ENCODE results near the gene CMYA5.

CMYA5 gene

DNA sequence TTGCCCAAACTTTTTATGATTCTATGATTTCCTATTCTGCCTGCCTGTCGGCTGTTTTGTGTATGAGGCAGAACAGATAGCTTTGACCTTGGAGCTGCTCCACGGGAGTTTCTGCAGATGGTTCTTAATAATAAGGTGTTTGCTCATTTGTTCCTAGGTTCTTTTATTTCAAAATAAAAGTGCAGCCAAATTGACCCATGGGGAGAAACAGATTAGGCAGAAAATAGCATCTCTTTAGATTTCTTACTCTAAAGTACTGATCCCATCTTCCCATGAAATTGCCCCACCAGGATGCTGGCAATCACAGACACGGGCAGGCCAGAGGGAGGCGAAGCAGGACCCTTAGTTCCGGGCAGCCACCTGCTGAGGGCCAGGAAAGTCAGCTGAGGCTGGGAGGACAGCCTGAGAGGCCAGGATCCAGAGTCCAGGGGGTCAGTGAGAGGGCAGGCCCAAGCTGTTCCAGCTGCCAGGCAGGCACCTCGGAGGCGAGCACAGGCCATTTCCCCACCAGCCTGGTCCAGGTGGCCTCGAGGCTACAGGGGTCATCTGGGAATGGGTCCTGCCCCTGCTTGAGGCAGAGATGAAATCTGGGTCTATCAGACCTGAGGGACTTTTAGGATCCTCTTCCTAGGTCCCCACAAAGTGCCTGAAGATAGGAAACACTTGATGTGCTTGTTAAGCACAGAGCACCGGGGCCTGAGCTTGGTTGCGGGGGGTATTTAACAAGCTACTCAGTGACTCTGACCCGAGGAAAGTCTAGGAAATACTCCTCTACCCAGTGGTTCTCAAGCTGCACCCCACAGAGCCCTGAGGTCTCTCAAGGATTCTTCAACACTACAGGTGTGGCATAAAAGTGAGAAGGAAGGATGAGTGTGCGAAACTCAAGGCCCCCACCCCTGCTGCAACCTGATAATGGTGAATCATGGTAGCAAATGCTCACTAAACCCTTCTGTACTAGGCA is 145.4 kb downstream of the CMYA5 start:
- Histone ChIP-seq H3K27me3 (ENCODE audit: control insufficient read depth in 1 of 2, insufficient read depth in 2 of 2, low read length in 2 of 2) (no peaks in the 10 kb centered on the region), H3K36me3 (ENCODE audit: control insufficient read depth in 2 of 2, insufficient read depth in 2 of 2, low read length in 2 of 2) (no peaks in the 10 kb centered on the region), H3K27ac (ENCODE audit: low read length) (no peak overlapping the region), H3K4me3 (ENCODE audit: low read length in 2 of 2) (no peak overlapping the region), H3K4me1 (ENCODE audit: control insufficient read depth, insufficient read depth, low read length) (no peaks in the 10 kb centered on the region), H3K9ac (ENCODE audit: low read length in 2 of 2) (no peak overlapping the region), H3K9me3 (ENCODE audit: control insufficient read depth in 2 of 2, low read length in 2 of 2) (no peaks in the 10 kb centered on the region)

DNA sequence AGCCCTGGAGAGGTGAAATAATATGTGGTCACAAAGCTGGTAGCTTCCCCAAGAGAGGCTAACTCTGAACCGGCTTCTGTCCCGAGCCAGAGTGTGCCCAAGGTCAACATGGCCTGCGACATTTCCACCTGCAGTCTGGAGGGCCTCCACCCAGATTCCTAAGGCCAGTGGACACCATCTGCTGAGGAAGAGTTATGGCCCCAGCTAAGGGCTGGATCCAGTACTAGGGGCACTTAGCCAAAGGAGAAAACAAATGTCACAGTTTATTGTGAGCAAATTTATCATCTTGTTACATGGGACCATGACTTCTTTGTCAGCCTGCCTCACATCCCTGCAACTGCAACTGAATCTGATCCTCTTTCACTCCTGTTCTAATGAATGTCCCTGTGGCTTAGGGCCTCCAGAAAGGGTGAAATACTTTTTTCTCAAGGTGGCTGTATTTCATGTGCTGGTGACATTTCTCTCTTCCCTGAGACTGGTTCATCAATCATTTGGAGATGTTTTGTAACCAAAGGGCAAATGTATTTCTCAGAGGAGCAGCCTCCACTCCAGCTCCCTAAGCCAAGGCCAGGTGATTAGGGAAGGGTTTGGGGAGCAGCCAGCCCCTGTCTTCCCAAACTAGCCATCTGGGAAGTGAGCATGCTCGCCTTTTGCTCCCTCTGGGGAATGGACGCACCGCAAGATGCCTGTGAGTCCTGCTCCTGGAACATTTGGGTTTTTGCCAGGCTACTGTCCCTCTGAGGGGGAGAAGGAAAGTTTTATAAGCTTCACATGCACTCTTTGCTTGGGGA is 148.3 kb downstream of the CMYA5 start:
- no peaks in the 10 kb centered on the region for H3K9me3 ChIP-seq (ENCODE audit: control insufficient read depth in 2 of 2, low read length in 2 of 2)
- no peak overlapping the region for H3K27ac ChIP-seq (ENCODE audit: low read length)
- no peak overlapping the region for H3K4me3 ChIP-seq (ENCODE audit: low read length in 2 of 2)
- H3K36me3 ChIP-seq (ENCODE audit: control insufficient read depth in 2 of 2, insufficient read depth in 2 of 2, low read length in 2 of 2) = no peaks in the 10 kb centered on the region
- no peak overlapping the region for H3K9ac ChIP-seq (ENCODE audit: low read length in 2 of 2)
- H3K4me1 ChIP-seq (ENCODE audit: control insufficient read depth, insufficient read depth, low read length) = peaks cover 3% of the 10 kb centered on the region
- H3K27me3 ChIP-seq (ENCODE audit: control insufficient read depth in 1 of 2, insufficient read depth in 2 of 2, low read length in 2 of 2) = no peaks in the 10 kb centered on the region

DNA sequence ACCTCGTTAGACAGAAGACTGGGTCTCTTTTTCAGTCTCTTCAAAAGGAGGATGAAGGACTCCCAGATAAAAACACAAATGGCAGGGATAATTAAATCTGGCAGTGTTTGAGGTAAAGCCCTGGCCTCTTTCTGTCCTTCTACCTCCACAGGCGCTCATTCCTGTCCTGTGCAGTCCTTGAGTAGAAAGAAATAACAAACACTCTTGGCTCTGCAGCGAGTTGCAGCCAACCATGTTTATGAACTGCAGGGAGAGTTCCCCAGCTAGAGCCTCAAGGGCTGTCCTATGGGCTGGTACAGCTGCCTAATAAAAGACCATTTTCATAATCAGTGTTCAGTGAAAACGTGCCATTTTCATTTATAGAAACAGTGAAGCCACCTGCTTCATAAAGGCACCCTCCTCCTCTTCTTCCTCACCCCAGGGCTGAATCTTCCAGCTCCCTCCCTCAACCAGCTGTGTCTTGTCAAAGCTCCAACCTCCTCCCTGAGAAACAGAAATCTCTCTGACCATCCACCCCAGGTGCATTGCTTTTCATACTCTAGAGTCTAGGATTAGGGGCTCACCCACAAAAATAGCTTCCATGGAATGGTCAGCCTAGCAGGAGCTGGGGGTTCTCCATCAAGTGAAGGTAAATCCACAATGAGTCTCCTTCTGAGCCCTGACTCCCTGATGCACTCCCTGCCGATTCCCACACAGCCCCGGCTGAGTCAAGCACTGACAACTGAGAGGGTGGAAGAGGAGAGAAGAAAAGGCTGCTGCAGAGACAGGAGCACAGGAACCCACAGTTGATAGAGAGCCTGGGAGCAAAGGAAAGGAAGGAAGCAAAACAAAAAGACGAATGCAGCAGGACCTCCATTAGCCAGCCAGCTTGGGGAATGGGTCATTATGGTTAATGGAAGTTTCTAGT is 150.7 kb downstream of the CMYA5 start:
- Histone ChIP-seq H3K27me3 (ENCODE audit: control insufficient read depth in 1 of 2, insufficient read depth in 2 of 2, low read length in 2 of 2) (no peaks in the 10 kb centered on the region), H3K9ac (ENCODE audit: low read length in 2 of 2) (no peak overlapping the region), H3K36me3 (ENCODE audit: control insufficient read depth in 2 of 2, insufficient read depth in 2 of 2, low read length in 2 of 2) (no peaks in the 10 kb centered on the region), H3K9me3 (ENCODE audit: control insufficient read depth in 2 of 2, low read length in 2 of 2) (no peaks in the 10 kb centered on the region), H3K27ac (ENCODE audit: low read length) (no peak overlapping the region), H3K4me3 (ENCODE audit: low read length in 2 of 2) (no peak overlapping the region), H3K4me1 (ENCODE audit: control insufficient read depth, insufficient read depth, low read length) (peaks cover 3% of the 10 kb centered on the region)

DNA sequence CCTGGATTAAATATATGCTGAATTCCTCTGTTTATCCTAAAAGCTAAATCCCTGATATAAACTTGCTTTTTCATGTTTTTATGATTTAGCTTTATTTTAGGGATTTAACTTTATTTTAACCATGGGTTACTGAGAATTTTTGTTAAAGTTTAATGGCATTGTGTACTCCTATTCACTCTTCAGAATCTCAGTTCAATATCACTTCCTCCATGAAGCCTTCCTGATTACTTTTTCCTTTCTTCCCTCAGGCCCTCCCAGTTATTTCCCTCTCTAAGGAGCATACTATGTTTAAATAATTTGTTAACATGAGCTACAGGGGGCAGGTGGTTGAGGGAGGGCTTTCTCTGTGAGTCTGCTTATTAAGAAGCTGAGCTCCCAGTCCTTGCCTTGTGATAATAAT is 151.5 kb downstream of the CMYA5 start:
- H3K4me1 ChIP-seq (ENCODE audit: control insufficient read depth, insufficient read depth, low read length) = peaks cover 3% of the 10 kb centered on the region
- no peaks in the 10 kb centered on the region for H3K36me3 ChIP-seq (ENCODE audit: control insufficient read depth in 2 of 2, insufficient read depth in 2 of 2, low read length in 2 of 2)
- H3K27ac ChIP-seq (ENCODE audit: low read length) = no peak overlapping the region
- no peak overlapping the region for H3K4me3 ChIP-seq (ENCODE audit: low read length in 2 of 2)
- H3K9ac ChIP-seq (ENCODE audit: low read length in 2 of 2) = no peak overlapping the region
- H3K9me3 ChIP-seq (ENCODE audit: control insufficient read depth in 2 of 2, low read length in 2 of 2) = no peaks in the 10 kb centered on the region
- H3K27me3 ChIP-seq (ENCODE audit: control insufficient read depth in 1 of 2, insufficient read depth in 2 of 2, low read length in 2 of 2) = no peaks in the 10 kb centered on the region

DNA sequence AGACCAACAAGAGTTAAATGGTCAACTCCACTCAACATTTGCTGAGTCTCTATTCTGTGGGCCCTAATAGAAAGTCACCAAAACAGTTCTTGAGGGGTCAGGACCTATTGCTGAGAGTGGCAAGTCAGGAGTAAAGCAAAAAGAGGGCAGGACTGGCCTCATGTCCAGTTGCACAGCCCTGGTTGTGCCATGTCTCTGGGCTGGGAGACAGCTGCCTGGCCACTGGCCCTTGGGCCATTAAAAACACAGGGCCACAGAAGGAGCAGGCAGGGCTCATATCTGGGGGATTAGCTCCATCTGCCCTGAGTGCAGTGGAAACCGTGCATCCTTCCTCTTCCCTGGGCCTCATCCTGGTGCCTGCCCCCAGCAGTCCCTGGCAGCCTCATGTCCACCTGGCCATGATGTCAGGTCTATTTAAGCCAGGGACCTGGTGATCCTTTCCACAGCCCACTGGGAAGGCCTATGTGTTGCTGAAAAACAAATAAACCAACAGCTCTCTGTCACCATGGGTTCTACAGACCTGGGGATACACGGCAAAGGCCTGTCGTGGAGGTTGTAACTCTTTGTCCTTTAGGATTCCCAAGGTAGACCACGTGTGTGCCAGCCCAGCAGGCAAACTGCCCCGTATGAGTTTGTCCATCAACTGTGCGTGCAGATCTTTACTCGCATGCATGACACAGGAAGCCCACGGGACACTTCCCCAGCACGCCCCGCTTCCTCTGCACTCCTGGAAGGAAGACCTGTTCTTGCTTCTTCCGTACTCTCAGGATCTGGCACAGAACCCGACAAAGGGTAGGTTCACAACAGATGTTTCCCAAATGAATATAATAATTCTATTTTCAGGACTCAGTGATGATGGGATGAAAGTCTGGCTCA is 152.6 kb downstream of the CMYA5 start:
- H3K27ac ChIP-seq (ENCODE audit: low read length) = no peak overlapping the region
- H3K36me3 ChIP-seq (ENCODE audit: control insufficient read depth in 2 of 2, insufficient read depth in 2 of 2, low read length in 2 of 2) = no peaks in the 10 kb centered on the region
- H3K4me3 ChIP-seq (ENCODE audit: low read length in 2 of 2) = no peak overlapping the region
- H3K9me3 ChIP-seq (ENCODE audit: control insufficient read depth in 2 of 2, low read length in 2 of 2) = no peaks in the 10 kb centered on the region
- H3K9ac ChIP-seq (ENCODE audit: low read length in 2 of 2) = no peak overlapping the region
- H3K27me3 ChIP-seq (ENCODE audit: control insufficient read depth in 1 of 2, insufficient read depth in 2 of 2, low read length in 2 of 2) = no peaks in the 10 kb centered on the region
- H3K4me1 ChIP-seq (ENCODE audit: control insufficient read depth, insufficient read depth, low read length) = peaks cover 3% of the 10 kb centered on the region

DNA sequence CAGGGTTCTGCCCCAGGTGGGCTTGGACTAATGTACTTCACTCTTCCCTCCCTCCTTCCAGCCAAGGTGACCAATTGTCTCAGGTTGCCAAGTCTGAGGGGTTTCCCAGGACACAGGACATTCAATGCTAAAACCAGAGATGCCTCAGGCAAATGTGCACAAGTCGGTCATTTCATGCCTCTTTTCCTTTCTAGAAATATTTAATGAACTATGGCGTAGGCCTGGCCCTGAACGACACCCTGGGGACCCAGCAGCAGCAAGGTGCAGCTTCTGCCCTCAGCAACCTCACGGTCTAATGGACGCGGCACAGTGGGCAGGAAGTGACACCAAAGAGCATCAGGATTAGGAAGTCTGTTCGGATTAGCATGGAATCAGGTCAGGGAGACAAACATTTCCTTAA is 153.4 kb downstream of the CMYA5 start:
- H3K27ac ChIP-seq (ENCODE audit: low read length) = no peak overlapping the region
- no peak overlapping the region for H3K9ac ChIP-seq (ENCODE audit: low read length in 2 of 2)
- peaks cover 3% of the 10 kb centered on the region for H3K4me1 ChIP-seq (ENCODE audit: control insufficient read depth, insufficient read depth, low read length)
- no peak overlapping the region for H3K4me3 ChIP-seq (ENCODE audit: low read length in 2 of 2)
- H3K9me3 ChIP-seq (ENCODE audit: control insufficient read depth in 2 of 2, low read length in 2 of 2) = no peaks in the 10 kb centered on the region
- no peaks in the 10 kb centered on the region for H3K27me3 ChIP-seq (ENCODE audit: control insufficient read depth in 1 of 2, insufficient read depth in 2 of 2, low read length in 2 of 2)
- H3K36me3 ChIP-seq (ENCODE audit: control insufficient read depth in 2 of 2, insufficient read depth in 2 of 2, low read length in 2 of 2) = no peaks in the 10 kb centered on the region

DNA sequence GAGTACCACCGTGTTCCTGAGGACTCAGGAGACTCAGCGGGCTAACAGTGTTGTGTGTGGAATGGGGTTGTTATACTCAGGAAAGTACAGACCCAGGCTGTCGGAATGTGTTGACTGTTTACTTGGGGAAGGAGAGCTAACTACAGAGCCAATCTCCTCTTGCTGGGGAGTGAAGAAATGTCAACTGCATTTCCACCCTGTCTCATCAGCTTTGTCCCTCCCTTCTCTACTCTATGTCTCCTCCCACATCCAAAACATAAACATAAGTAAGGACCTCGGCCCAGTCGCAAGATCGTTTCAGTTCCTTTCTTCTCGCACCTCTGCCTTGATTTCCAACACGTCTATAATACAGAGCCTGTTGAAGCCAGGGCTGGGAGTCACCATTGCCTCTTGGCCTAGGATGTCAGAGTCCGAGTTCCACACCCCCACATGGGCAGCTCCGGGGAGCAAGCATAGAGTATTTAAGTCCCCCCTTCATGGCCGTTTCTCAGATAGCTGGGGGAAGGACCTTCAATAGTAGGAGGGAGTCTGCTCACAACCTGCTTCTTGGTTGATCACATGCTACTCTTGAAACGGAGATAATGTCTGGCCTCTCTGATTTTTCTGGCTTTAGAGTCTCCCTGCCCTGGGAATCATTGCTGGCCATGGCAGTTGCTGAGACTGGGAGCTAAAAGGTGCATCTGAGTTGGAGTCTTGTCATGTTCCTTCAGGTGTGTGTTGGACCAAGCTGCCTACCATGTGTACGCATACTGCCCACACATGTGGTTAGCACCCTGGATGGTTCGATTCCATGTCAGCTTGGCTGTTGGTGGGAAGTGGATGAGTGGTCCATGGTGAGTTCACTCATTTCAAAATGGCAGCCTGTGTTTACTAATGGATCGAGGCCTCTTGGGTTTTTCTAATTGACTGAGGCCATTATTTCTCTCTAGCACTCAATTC is 154.1 kb downstream of the CMYA5 start:
- Histone ChIP-seq H3K27me3 (ENCODE audit: control insufficient read depth in 1 of 2, insufficient read depth in 2 of 2, low read length in 2 of 2) (no peaks in the 10 kb centered on the region), H3K4me3 (ENCODE audit: low read length in 2 of 2) (no peak overlapping the region), H3K27ac (ENCODE audit: low read length) (no peak overlapping the region), H3K36me3 (ENCODE audit: control insufficient read depth in 2 of 2, insufficient read depth in 2 of 2, low read length in 2 of 2) (no peaks in the 10 kb centered on the region), H3K4me1 (ENCODE audit: control insufficient read depth, insufficient read depth, low read length) (peaks cover 3% of the 10 kb centered on the region), H3K9ac (ENCODE audit: low read length in 2 of 2) (no peak overlapping the region), H3K9me3 (ENCODE audit: control insufficient read depth in 2 of 2, low read length in 2 of 2) (no peaks in the 10 kb centered on the region)

DNA sequence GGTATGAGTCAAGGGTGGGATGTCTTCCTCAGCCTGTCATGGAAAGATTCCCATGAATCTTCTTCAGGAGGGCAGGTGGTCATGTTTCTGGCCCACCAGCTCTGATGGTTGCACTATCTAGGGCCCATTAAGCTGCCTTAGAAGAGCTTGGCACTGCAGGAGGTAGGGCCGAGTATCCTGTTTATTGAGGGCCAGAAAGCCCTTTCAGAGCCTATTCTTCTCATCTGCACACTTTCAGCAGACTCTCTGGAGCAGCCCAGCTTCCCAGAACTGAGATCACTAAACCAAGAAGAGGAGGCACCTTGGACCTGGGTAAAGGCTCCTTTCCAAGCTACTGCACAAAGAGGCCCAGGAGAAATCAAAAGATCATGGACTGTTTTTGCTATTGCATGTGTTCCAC is 154.9 kb downstream of the CMYA5 start:
- Histone ChIP-seq H3K36me3 (ENCODE audit: control insufficient read depth in 2 of 2, insufficient read depth in 2 of 2, low read length in 2 of 2) (no peaks in the 10 kb centered on the region), H3K9me3 (ENCODE audit: control insufficient read depth in 2 of 2, low read length in 2 of 2) (no peaks in the 10 kb centered on the region), H3K4me1 (ENCODE audit: control insufficient read depth, insufficient read depth, low read length) (peaks cover 3% of the 10 kb centered on the region), H3K4me3 (ENCODE audit: low read length in 2 of 2) (no peak overlapping the region), H3K9ac (ENCODE audit: low read length in 2 of 2) (no peak overlapping the region), H3K27ac (ENCODE audit: low read length) (no peak overlapping the region), H3K27me3 (ENCODE audit: control insufficient read depth in 1 of 2, insufficient read depth in 2 of 2, low read length in 2 of 2) (no peaks in the 10 kb centered on the region)

DNA sequence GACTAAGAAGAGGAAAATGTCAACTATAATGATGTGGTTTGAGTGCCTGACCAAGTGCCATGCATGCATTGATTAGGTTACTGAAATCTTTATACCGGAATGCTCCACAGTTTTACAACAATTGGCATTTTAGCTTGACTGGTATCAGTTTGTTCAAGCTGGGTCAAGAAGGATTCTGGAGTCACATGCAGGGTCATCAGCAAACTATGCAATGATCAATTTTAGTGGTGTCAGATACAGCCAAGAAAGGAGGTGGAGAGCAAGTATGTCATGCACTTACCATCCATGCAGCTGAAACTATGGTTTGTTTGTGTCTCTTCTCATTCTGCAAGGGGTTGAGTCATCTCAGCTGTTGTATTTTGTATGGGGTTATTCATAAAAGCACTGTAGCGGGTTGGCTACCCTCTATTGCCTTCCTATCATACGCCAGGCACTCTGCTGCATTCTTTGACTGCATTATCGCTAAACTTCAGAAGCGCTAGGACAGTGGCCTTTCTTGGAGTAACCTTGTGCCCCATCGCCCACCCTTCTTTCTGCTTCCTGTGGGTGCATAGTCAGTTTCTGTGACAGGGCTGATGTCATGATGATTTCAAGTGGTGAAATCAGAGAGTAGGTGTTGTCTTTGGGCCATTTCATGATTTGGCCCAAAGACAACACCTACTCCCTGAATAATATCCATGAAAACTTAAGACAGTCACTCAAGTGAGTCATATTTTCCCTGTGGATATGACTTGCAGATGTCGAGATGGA is 156.0 kb downstream of the CMYA5 start:
- Histone ChIP-seq H3K27me3 (ENCODE audit: control insufficient read depth in 1 of 2, insufficient read depth in 2 of 2, low read length in 2 of 2) (no peaks in the 10 kb centered on the region), H3K36me3 (ENCODE audit: control insufficient read depth in 2 of 2, insufficient read depth in 2 of 2, low read length in 2 of 2) (no peaks in the 10 kb centered on the region), H3K9ac (ENCODE audit: low read length in 2 of 2) (no peak overlapping the region), H3K4me3 (ENCODE audit: low read length in 2 of 2) (no peak overlapping the region), H3K27ac (ENCODE audit: low read length) (no peak overlapping the region), H3K9me3 (ENCODE audit: control insufficient read depth in 2 of 2, low read length in 2 of 2) (no peaks in the 10 kb centered on the region), H3K4me1 (ENCODE audit: control insufficient read depth, insufficient read depth, low read length) (peaks cover 2% of the 10 kb centered on the region)

Measured in stomach smooth muscle (tissue), 2 donors.